ENCODE measurements around the gene ANXA11. TPM values are rescaled to one million over a fixed set of nuclear protein-coding genes. Genes with fewer than 3 reads are reported as not detected.
"Not testable (repeated sequence)": the region's sequence is repeated elsewhere in the genome, so short reads cannot be mapped to it uniquely, and the experiment has no call there.

The ANXA11 gene
- total RNA-seq, 1 donor from 2014 or later = 127 TPM

DNA sequence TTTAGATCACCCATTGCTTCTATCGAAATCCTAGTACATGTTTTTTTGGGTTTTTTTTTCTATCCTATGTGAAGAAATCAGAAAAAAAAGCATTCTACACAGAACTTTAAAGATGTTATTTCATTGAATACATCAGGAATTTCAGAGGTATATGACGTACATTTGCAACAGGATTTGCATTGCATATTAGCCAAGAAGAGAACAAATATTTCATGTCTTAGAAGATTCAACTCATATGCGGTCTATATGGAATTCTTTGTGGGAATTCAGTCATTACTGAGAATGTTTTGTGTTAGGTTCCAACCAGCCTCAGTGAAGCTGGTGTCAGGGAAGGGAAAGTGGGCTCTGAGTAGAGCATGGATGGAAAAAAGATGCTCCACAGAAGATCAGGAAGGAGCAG is 39.0 kb upstream of the ANXA11 start:
- H3K9me3 Mint-ChIP-seq (ENCODE audit: unreplicated experiment); H3K27ac Mint-ChIP-seq (ENCODE audit: unreplicated experiment); DNase-seq (ENCODE audit: extremely low spot score, unreplicated experiment); H3K4me3 Mint-ChIP-seq (ENCODE audit: unreplicated experiment); H3K36me3 Mint-ChIP-seq (ENCODE audit: unreplicated experiment); H3K4me1 Mint-ChIP-seq (ENCODE audit: unreplicated experiment); H3K27me3 Mint-ChIP-seq (ENCODE audit: unreplicated experiment): not testable (repeated sequence)

DNA sequence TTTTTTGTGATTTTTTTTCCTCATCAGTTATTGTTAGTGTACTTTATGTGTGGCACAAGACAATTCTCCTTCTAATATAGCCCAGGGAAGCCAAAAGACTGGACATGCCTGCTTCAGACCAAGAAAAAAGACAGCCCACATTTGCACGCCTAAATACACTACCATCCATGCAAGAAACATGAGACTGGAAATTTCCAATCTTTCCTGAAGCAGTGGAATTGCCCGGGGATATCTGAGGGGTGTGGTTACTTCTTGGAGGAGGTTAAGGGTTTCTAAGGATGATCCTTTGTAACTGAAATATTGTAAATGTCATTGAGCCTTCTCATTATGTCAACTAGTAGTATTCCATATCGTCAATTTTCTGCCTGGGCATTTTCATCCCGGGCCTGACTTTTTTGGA is 37.0 kb upstream of the ANXA11 start:
- H3K4me1 Mint-ChIP-seq (ENCODE audit: unreplicated experiment); H3K27ac Mint-ChIP-seq (ENCODE audit: unreplicated experiment); H3K9me3 Mint-ChIP-seq (ENCODE audit: unreplicated experiment); DNase-seq (ENCODE audit: extremely low spot score, unreplicated experiment); H3K36me3 Mint-ChIP-seq (ENCODE audit: unreplicated experiment); H3K4me3 Mint-ChIP-seq (ENCODE audit: unreplicated experiment); H3K27me3 Mint-ChIP-seq (ENCODE audit: unreplicated experiment): not testable (repeated sequence)

DNA sequence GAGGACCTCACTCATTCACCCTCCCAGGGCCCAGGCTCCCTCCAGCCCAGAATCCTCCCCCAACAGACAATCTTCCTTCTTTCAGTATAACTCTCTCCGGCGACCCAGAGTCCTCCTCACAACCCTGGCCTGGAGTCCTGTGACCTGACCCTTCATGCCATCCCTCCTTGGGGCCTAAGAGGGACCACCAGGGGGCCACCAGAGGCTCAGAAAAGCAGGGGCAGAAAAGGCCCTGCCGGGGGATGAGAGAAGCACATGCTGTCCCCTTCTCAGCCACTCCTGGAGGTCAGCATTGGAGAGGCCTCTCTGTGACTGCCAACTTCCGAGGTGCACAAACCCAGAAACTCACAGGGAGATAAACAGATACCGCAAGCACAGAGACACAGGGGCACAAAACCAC is 31.1 kb upstream of the ANXA11 start:
- H3K27me3 Mint-ChIP-seq (ENCODE audit: unreplicated experiment); H3K36me3 Mint-ChIP-seq (ENCODE audit: unreplicated experiment); H3K4me3 Mint-ChIP-seq (ENCODE audit: unreplicated experiment); H3K9me3 Mint-ChIP-seq (ENCODE audit: unreplicated experiment); H3K27ac Mint-ChIP-seq (ENCODE audit: unreplicated experiment); H3K4me1 Mint-ChIP-seq (ENCODE audit: unreplicated experiment); DNase-seq (ENCODE audit: extremely low spot score, unreplicated experiment): not testable (repeated sequence)

DNA sequence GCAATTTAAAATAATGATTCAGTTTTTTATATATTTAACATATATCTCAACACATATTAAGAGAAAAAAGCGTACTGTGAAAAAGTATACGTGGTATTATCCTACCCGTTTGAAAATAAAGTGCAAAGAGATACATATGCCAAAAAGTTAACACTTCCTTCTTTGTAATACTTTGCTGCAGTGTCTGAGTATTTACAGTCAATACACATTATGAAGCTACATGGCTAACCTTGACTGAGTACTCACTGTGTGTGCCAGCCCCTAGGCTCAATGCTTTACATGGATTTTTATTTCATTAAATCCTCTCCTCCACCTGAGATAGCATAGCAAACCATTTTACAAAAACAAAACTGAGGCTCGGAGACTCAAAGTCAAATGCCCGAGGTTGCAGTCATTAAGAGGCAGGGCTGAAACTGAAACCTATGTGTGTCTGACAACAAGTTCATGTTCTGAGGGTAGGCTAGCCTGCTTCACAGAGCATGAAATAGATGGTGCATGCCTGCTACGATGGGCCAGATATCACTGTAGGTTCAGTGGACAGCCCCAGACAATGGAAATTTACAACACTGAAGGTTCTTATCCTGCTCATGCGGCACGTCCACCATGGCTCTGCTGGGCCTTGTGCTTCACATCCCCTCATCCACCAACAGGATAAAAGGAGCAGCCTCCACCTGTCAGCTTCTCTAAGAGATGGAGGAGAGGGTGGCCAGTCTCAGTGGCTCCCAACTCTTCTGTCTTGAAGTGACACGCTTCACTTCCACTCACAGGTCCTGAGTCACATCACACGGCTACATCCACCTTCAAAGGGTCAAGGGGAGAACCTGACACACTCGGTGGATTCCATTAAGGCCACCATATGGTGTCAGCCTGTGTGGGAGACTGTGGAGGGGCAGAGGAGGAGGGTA is 29.2 kb upstream of the ANXA11 start:
- DNase-seq (ENCODE audit: extremely low spot score, unreplicated experiment); H3K4me1 Mint-ChIP-seq (ENCODE audit: unreplicated experiment); H3K27ac Mint-ChIP-seq (ENCODE audit: unreplicated experiment); H3K4me3 Mint-ChIP-seq (ENCODE audit: unreplicated experiment); H3K27me3 Mint-ChIP-seq (ENCODE audit: unreplicated experiment); H3K9me3 Mint-ChIP-seq (ENCODE audit: unreplicated experiment); H3K36me3 Mint-ChIP-seq (ENCODE audit: unreplicated experiment): not testable (repeated sequence)

DNA sequence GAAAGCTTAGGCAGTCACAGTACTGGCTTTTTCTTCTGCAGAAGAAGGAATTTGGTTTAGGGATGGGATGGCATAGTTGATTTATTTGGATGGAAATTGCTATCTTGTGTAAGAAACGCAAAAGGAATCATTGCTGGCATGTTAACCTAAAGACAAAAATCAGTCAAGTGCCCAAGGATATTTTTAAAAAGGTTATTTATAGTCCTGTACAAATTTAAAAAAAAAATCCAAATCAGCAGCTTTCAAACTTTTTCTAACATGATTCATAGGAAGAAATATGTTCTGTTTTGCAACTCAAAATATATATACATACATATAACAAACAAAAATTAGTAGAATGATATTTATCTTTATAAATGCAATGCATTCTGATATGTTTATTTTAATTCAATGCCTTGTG is 28.5 kb upstream of the ANXA11 start:
- H3K4me1 Mint-ChIP-seq (ENCODE audit: unreplicated experiment) = not testable (repeated sequence)

DNA sequence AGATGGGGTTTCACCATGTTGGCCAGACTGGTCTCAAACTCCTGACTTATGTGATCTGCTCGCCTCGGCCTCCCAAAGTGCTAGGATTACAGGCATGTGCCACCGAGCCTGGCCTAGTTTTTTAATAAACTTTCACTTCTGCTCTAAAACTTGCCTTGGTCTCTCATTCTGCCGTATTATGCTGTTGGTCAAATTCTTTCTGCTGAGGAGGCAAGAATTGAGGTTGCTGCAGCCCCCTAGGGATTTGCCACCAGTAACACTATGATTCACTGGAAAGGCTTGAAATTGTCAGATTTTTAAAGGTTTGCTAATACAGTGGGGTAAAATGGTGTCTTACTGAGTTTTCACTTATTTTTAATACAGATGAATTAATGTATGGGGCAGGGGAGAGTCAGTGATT is 21.4 kb upstream of the ANXA11 start:
- peak overlapping the region; percentile 91 for H3K27ac Mint-ChIP-seq (ENCODE audit: unreplicated experiment)
- H3K36me3 Mint-ChIP-seq (ENCODE audit: unreplicated experiment); H3K4me1 Mint-ChIP-seq (ENCODE audit: unreplicated experiment); H3K27me3 Mint-ChIP-seq (ENCODE audit: unreplicated experiment); H3K9me3 Mint-ChIP-seq (ENCODE audit: unreplicated experiment); DNase-seq (ENCODE audit: extremely low spot score, unreplicated experiment): not testable (repeated sequence)
- H3K4me3 Mint-ChIP-seq (ENCODE audit: unreplicated experiment) = peak overlapping the region; percentile 12

More for the DNA sequence above, 28.5 kb upstream of the ANXA11 start:
- H3K27ac Mint-ChIP-seq (ENCODE audit: unreplicated experiment); DNase-seq (ENCODE audit: extremely low spot score, unreplicated experiment); H3K9me3 Mint-ChIP-seq (ENCODE audit: unreplicated experiment); H3K4me3 Mint-ChIP-seq (ENCODE audit: unreplicated experiment); H3K27me3 Mint-ChIP-seq (ENCODE audit: unreplicated experiment); H3K36me3 Mint-ChIP-seq (ENCODE audit: unreplicated experiment): not testable (repeated sequence)

GRCh38 chr10:80223031-80223419 is 17.7 kb upstream of the ANXA11 start:
- H3K4me3 Mint-ChIP-seq (ENCODE audit: unreplicated experiment); H3K27ac Mint-ChIP-seq (ENCODE audit: unreplicated experiment); H3K36me3 Mint-ChIP-seq (ENCODE audit: unreplicated experiment); H3K4me1 Mint-ChIP-seq (ENCODE audit: unreplicated experiment); H3K9me3 Mint-ChIP-seq (ENCODE audit: unreplicated experiment); DNase-seq (ENCODE audit: extremely low spot score, unreplicated experiment); H3K27me3 Mint-ChIP-seq (ENCODE audit: unreplicated experiment): not testable (repeated sequence)

DNA sequence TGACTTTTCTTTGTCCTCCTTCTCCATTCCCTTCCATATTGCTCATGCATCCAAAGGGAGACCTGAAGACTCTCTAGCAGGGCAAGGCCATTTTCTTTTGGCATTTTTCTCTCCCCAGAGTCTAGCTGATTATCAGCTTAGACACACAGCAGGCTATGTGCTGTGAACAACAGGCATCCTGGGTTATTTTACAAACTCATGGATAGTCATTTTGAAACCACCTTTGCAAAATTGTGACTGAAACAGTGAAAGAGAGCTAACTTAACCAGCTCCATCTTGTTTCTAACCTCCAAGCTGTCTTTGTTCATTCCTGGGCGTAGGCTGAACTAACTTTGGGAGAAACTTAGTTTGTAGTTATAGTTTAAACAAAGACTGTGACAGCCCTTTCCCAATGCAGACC is 13.5 kb upstream of the ANXA11 start:
- not testable (repeated sequence) for H3K4me1 Mint-ChIP-seq (ENCODE audit: unreplicated experiment); H3K36me3 Mint-ChIP-seq (ENCODE audit: unreplicated experiment); H3K4me3 Mint-ChIP-seq (ENCODE audit: unreplicated experiment); H3K27ac Mint-ChIP-seq (ENCODE audit: unreplicated experiment); DNase-seq (ENCODE audit: extremely low spot score, unreplicated experiment); H3K9me3 Mint-ChIP-seq (ENCODE audit: unreplicated experiment); H3K27me3 Mint-ChIP-seq (ENCODE audit: unreplicated experiment)

GRCh38 chr10:80214368-80214982 is 9.1 kb upstream of the ANXA11 start:
- not testable (repeated sequence) for H3K36me3 Mint-ChIP-seq (ENCODE audit: unreplicated experiment); H3K27me3 Mint-ChIP-seq (ENCODE audit: unreplicated experiment); H3K9me3 Mint-ChIP-seq (ENCODE audit: unreplicated experiment); H3K4me3 Mint-ChIP-seq (ENCODE audit: unreplicated experiment); H3K27ac Mint-ChIP-seq (ENCODE audit: unreplicated experiment); H3K4me1 Mint-ChIP-seq (ENCODE audit: unreplicated experiment); DNase-seq (ENCODE audit: extremely low spot score, unreplicated experiment)

DNA sequence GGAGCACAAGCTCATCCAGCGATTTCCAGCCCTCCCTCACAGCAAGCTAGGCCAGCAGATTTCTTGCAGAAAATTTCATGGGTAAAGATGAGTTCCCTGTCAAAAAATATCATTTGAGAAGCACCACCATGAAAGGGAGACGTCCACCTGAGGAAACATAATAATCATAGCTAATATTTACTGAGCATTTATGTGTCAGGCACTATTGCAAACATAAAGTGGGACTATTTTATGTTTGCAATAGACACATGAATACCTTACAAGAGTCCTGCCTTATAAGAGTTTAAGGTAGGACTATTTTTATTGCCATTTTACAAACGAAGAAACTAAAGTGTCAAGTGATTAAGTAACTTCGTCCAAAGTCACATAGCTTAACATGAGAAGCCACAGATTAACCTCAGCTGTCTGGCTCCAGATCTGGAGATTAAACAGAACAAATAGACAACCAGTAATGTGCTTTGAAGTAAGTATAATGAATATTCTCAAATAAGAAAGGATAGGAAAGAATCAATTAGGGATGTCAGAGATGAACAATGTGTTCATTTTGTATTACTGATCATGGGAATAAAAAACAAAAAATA is 7.3 kb upstream of the ANXA11 start:
- not testable (repeated sequence) for H3K4me1 Mint-ChIP-seq (ENCODE audit: unreplicated experiment); H3K27ac Mint-ChIP-seq (ENCODE audit: unreplicated experiment); H3K9me3 Mint-ChIP-seq (ENCODE audit: unreplicated experiment); H3K4me3 Mint-ChIP-seq (ENCODE audit: unreplicated experiment); DNase-seq (ENCODE audit: extremely low spot score, unreplicated experiment); H3K27me3 Mint-ChIP-seq (ENCODE audit: unreplicated experiment); H3K36me3 Mint-ChIP-seq (ENCODE audit: unreplicated experiment)
